Stimulated activated effector memory CD8-positive, alpha-beta T cell treated with anti-CD3 and anti-CD28 coated beads, Interleukin-12 subunit alpha, Interleukin-12 subunit beta, amount 100 ng/mL, for 72 hours (primary cell): Measurements from ENCODE around the gene PID1.

Source experiments
- ATAC-seq: fragments of 150-1000 bp; cut with Tn5 transposase; 2 replicates; pipeline ENCODE4 v1.10.0; 2021
- DNase-seq, 2 donors: peaks; one replicate each; pipeline ENCODE4 v3.0.0; 2021 to 2022; ENCODE audit warnings: low spot score in 2 of 2
- H3K27ac Mint-ChIP-seq: one replicate; pipeline ENCODE4 v1.8.0; 2022; ENCODE audit warnings: mild to moderate bottlenecking, mixed read lengths
- H3K36me3 Mint-ChIP-seq: one replicate; pipeline ENCODE4 v1.8.0; 2022; ENCODE audit warnings: mild to moderate bottlenecking, mixed read lengths
- H3K4me1 Mint-ChIP-seq: one replicate; pipeline ENCODE4 v1.8.0; 2022; ENCODE audit warnings: mixed read lengths
- H3K4me3 Mint-ChIP-seq: one replicate; pipeline ENCODE4 v1.8.0; 2022; ENCODE audit warnings: mild to moderate bottlenecking, mixed read lengths
- H3K9me3 Mint-ChIP-seq: one replicate; pipeline ENCODE4 v1.8.0; 2022; ENCODE audit warnings: mixed read lengths

PID1 gene

GRCh38 chr2:229104025-229104424, 167.1 kb downstream of the PID1 start:
- Mint-ChIP-seq H3K27ac (no peak overlapping the region), H3K9me3 (no peaks in the 10 kb centered on the region), H3K4me1 (no peaks in the 10 kb centered on the region), H3K36me3 (no peaks in the 10 kb centered on the region), H3K4me3 (no peak overlapping the region)
- DNase-seq, result no peak
- no peak for ATAC-seq

- Mint-ChIP-seq H3K36me3 (no peaks in the 10 kb centered on the region), H3K27ac (no peak overlapping the region), H3K4me1 (no peaks in the 10 kb centered on the region), H3K4me3 (no peak overlapping the region), H3K9me3 (no peaks in the 10 kb centered on the region)
- DNase-seq, result no peak
- no peak for ATAC-seq
These were observed 169.8 kb downstream of the PID1 start for GRCh38 chr2:229101314-229101713.

- no peaks in the 10 kb centered on the region for H3K9me3 Mint-ChIP-seq
- H3K36me3 Mint-ChIP-seq, result no peaks in the 10 kb centered on the region
- H3K27ac Mint-ChIP-seq, result no peak overlapping the region
- no peak for ATAC-seq
- H3K4me1 Mint-ChIP-seq, result no peaks in the 10 kb centered on the region
- no peak for DNase-seq
- no peak overlapping the region for H3K4me3 Mint-ChIP-seq
These were observed 171.9 kb downstream of the PID1 start for GRCh38 chr2:229099231-229099630.

GRCh38 chr2:229098801-229099200, 172.3 kb downstream of the PID1 start:
- no peaks in the 10 kb centered on the region for H3K9me3 Mint-ChIP-seq
- H3K4me1 Mint-ChIP-seq, result no peaks in the 10 kb centered on the region
- ATAC-seq (no peak), DNase-seq (no peak)
- H3K27ac Mint-ChIP-seq, result no peak overlapping the region
- H3K4me3 Mint-ChIP-seq, result no peak overlapping the region
- no peaks in the 10 kb centered on the region for H3K36me3 Mint-ChIP-seq

- DNase-seq, result no peak
- H3K27ac Mint-ChIP-seq, result no peak overlapping the region
- H3K9me3 Mint-ChIP-seq, result peaks cover 3% of the 10 kb centered on the region
- no peak for ATAC-seq
- no peaks in the 10 kb centered on the region for H3K36me3 Mint-ChIP-seq
- H3K4me3 Mint-ChIP-seq, result no peak overlapping the region
- no peaks in the 10 kb centered on the region for H3K4me1 Mint-ChIP-seq
These were observed 174.5 kb downstream of the PID1 start for GRCh38 chr2:229096409-229097066.

- no peaks in the 10 kb centered on the region for H3K36me3 Mint-ChIP-seq
- H3K27ac Mint-ChIP-seq, result no peak overlapping the region
- no peaks in the 10 kb centered on the region for H3K4me1 Mint-ChIP-seq
- ATAC-seq, result no peak
- H3K9me3 Mint-ChIP-seq, result peaks cover 3% of the 10 kb centered on the region
- no peak for DNase-seq
- no peak overlapping the region for H3K4me3 Mint-ChIP-seq
These were observed 175.6 kb downstream of the PID1 start for GRCh38 chr2:229095472-229095871.

- Mint-ChIP-seq H3K27ac (no peak overlapping the region), H3K4me1 (no peaks in the 10 kb centered on the region), H3K36me3 (no peaks in the 10 kb centered on the region), H3K9me3 (peaks cover 3% of the 10 kb centered on the region), H3K4me3 (no peak overlapping the region)
- ATAC-seq (no peak), DNase-seq (no peak)
These were observed 180.9 kb downstream of the PID1 start for GRCh38 chr2:229090225-229090624.

GRCh38 chr2:229089776-229090175, 181.3 kb downstream of the PID1 start:
- Mint-ChIP-seq H3K9me3 (peaks cover 3% of the 10 kb centered on the region), H3K4me3 (no peak overlapping the region), H3K4me1 (no peaks in the 10 kb centered on the region), H3K36me3 (no peaks in the 10 kb centered on the region), H3K27ac (no peak overlapping the region)
- DNase-seq, result no peak
- no peak for ATAC-seq

- DNase-seq (no peak), ATAC-seq (no peak)
- Mint-ChIP-seq H3K4me3 (no peak overlapping the region), H3K27ac (no peak overlapping the region), H3K9me3 (peaks cover 3% of the 10 kb centered on the region), H3K36me3 (no peaks in the 10 kb centered on the region), H3K4me1 (no peaks in the 10 kb centered on the region)
These were observed 182.0 kb downstream of the PID1 start for GRCh38 chr2:229088966-229089700.

GRCh38 chr2:229088517-229088913, 182.6 kb downstream of the PID1 start:
- Mint-ChIP-seq H3K4me3 (no peak overlapping the region), H3K36me3 (no peaks in the 10 kb centered on the region), H3K27ac (no peak overlapping the region), H3K4me1 (no peaks in the 10 kb centered on the region), H3K9me3 (peaks cover 3% of the 10 kb centered on the region)
- DNase-seq (no peak), ATAC-seq (no peak)

GRCh38 chr2:229087843-229088516, 183.1 kb downstream of the PID1 start:
- ATAC-seq (no peak), DNase-seq (no peak)

GRCh38 chr2:229087267-229087666, 183.8 kb downstream of the PID1 start:
- Mint-ChIP-seq H3K36me3 (no peaks in the 10 kb centered on the region), H3K9me3 (no peaks in the 10 kb centered on the region), H3K4me1 (no peaks in the 10 kb centered on the region), H3K27ac (no peak overlapping the region), H3K4me3 (no peak overlapping the region)
- ATAC-seq (no peak), DNase-seq (no peak)

More at GRCh38 chr2:229087843-229088516, 183.1 kb downstream of the PID1 start:
- no peak overlapping the region for H3K27ac Mint-ChIP-seq
- H3K4me1 Mint-ChIP-seq, result no peaks in the 10 kb centered on the region
- peaks cover 3% of the 10 kb centered on the region for H3K9me3 Mint-ChIP-seq
- H3K36me3 Mint-ChIP-seq, result no peaks in the 10 kb centered on the region
- no peak overlapping the region for H3K4me3 Mint-ChIP-seq

- Mint-ChIP-seq H3K4me1 (no peaks in the 10 kb centered on the region), H3K9me3 (peaks cover 4% of the 10 kb centered on the region), H3K27ac (no peak overlapping the region), H3K36me3 (no peaks in the 10 kb centered on the region), H3K4me3 (no peak overlapping the region)
- ATAC-seq (no peak), DNase-seq (no peak)
These were observed 185.6 kb downstream of the PID1 start for GRCh38 chr2:229085439-229085838.

GRCh38 chr2:229084447-229084846, 186.6 kb downstream of the PID1 start:
- H3K4me1 Mint-ChIP-seq, result no peaks in the 10 kb centered on the region
- DNase-seq, result no peak
- no peak overlapping the region for H3K27ac Mint-ChIP-seq
- H3K9me3 Mint-ChIP-seq, result peaks cover 8% of the 10 kb centered on the region
- ATAC-seq, result no peak
- H3K36me3 Mint-ChIP-seq, result no peaks in the 10 kb centered on the region
- no peak overlapping the region for H3K4me3 Mint-ChIP-seq

GRCh38 chr2:229083606-229084340, 187.3 kb downstream of the PID1 start:
- Mint-ChIP-seq H3K27ac (no peak overlapping the region), H3K9me3 (peaks cover 8% of the 10 kb centered on the region), H3K4me1 (no peaks in the 10 kb centered on the region), H3K4me3 (no peak overlapping the region), H3K36me3 (no peaks in the 10 kb centered on the region)
- ATAC-seq (no peak), DNase-seq (no peak)
